Activated T-helper 1 cell treated with anti-CD3 and anti-CD28 coated beads, Interleukin-2, amount 50 U/mL, for 16 hours (primary cell): ENCODE measurements around the gene HINT3.
"Not testable (repeated sequence)": the region's sequence is repeated elsewhere in the genome, so short reads cannot be mapped to it uniquely, and the experiment has no call there.

Experiments
- DNase-seq, 2 donors: peaks; one replicate each; pipeline ENCODE4 v3.0.0-alpha.2; 2020; ENCODE audit warnings: low read depth in 1 of 2, low spot score in 1 of 2

The HINT3 gene

GRCh38 chr6:125956506-125957390 lies at the start of gene HINT3:
HINT3 (plus strand) TSS chr6:125956770; CDS start chr6:125956978, 208 bp downstream.
- DNase-seq, result peak; percentile 95 to 97

GRCh38 chr6:125910527-125910926 lies 46.0 kb upstream of the HINT3 start:
- no peak for DNase-seq

- DNase-seq, result not testable (repeated sequence)
These were observed 45.5 kb upstream of the HINT3 start for GRCh38 chr6:125911051-125911451.

GRCh38 chr6:125912430-125912829 lies 44.1 kb upstream of the HINT3 start:
- DNase-seq, result not testable (repeated sequence)

GRCh38 chr6:125913145-125913544 lies 43.4 kb upstream of the HINT3 start:
- no peak for DNase-seq

- no peak for DNase-seq
These were observed 42.7 kb upstream of the HINT3 start for GRCh38 chr6:125913864-125914351.

GRCh38 chr6:125918230-125918629 lies 38.3 kb upstream of the HINT3 start:
- DNase-seq, result no peak

GRCh38 chr6:125918681-125919566 lies 37.6 kb upstream of the HINT3 start:
- peak in 1 of 2 donors; percentile 20 for DNase-seq

- no peak for DNase-seq
These were observed 37.0 kb upstream of the HINT3 start for GRCh38 chr6:125919618-125920017.

GRCh38 chr6:125922322-125922860 lies 34.2 kb upstream of the HINT3 start:
- DNase-seq, result no peak

GRCh38 chr6:125923366-125923877 lies 33.1 kb upstream of the HINT3 start:
- DNase-seq, result no peak

- no peak for DNase-seq
These were observed 32.4 kb upstream of the HINT3 start for GRCh38 chr6:125924169-125924568.

- DNase-seq, result no peak
These were observed 31.7 kb upstream of the HINT3 start for GRCh38 chr6:125924697-125925358.

- DNase-seq, result no peak
These were observed 29.9 kb upstream of the HINT3 start for GRCh38 chr6:125926711-125927110.

GRCh38 chr6:125927761-125928160 lies 28.8 kb upstream of the HINT3 start:
- no peak for DNase-seq

- DNase-seq, result no peak
These were observed 25.7 kb upstream of the HINT3 start for GRCh38 chr6:125930765-125931418.

- DNase-seq, result no peak
These were observed 24.7 kb upstream of the HINT3 start for GRCh38 chr6:125931733-125932450.

- no peak for DNase-seq
These were observed 24.1 kb upstream of the HINT3 start for GRCh38 chr6:125932451-125932795.

GRCh38 chr6:125935520-125935919 lies 21.1 kb upstream of the HINT3 start:
- DNase-seq, result not testable (repeated sequence)

- DNase-seq, result no peak
These were observed 17.5 kb upstream of the HINT3 start for GRCh38 chr6:125939026-125939425.
